Chondrocyte (in vitro differentiated cells): Measurements from ENCODE around the gene CDK14. TPM values are rescaled to one million over a fixed set of nuclear protein-coding genes. Genes with fewer than 3 reads are reported as not detected.
A peak's percentile ranks its signal among the peaks of the same experiment; 100 is the strongest.

Experiments
- DNase-seq: peaks from one replicate; pipeline ENCODE4 v3.0.0; 2021; ENCODE audit warnings: mixed read lengths, low spot score
- H3K27ac Mint-ChIP-seq: one replicate; pipeline ENCODE4 v1.8.0; 2021; ENCODE audit warnings: mild to moderate bottlenecking, moderate library complexity, mixed read lengths; ENCODE audit not compliant: unreplicated experiment
- H3K27me3 Mint-ChIP-seq: 2 replicates; pipeline ENCODE4 v1.8.0; 2021; ENCODE audit warnings: low read depth, mixed read lengths
- H3K36me3 Mint-ChIP-seq: 2 replicates; pipeline ENCODE4 v1.8.0; 2021; ENCODE audit warnings: low read depth, mixed read lengths
- H3K4me1 Mint-ChIP-seq: 2 replicates; pipeline ENCODE4 v1.8.0; 2021; ENCODE audit warnings: low read depth, mild to moderate bottlenecking, mixed read lengths
- H3K4me3 Mint-ChIP-seq: one replicate; pipeline ENCODE4 v1.8.0; 2021; ENCODE audit warnings: mild to moderate bottlenecking, moderate library complexity, mixed read lengths; ENCODE audit not compliant: unreplicated experiment
- H3K9me3 Mint-ChIP-seq: 2 replicates; pipeline ENCODE4 v1.8.0; 2021; ENCODE audit warnings: low read depth, mixed read lengths
- CTCF ChIP-seq: fragments of 200-600 bp; sonication (generic); IDR thresholded peaks from 2 replicates; pipeline ENCODE4 v1.5.0; 2021; ENCODE audit warnings: antibody characterized with exemption, mild to moderate bottlenecking, moderate library complexity
- total RNA-seq: library from RNA; stranded (reverse); gene quantifications from 3 replicates; pipeline ENCODE4 v1.2.1, GENCODE V29; 2021

Gene CDK14
- total RNA-seq, 1 donor from 2014 or later, result 61.4 TPM

- no peak for DNase-seq
- Mint-ChIP-seq H3K27ac (no peak overlapping the region), H3K4me3 (no peak overlapping the region), H3K4me1 (peaks cover 36% of the 10 kb centered on the region), H3K27me3 (no peaks in the 10 kb centered on the region), H3K36me3 (peaks cover 11% of the 10 kb centered on the region), H3K9me3 (peaks cover 13% of the 10 kb centered on the region)
- no peak for TF ChIP-seq CTCF
Measured at GRCh38 chr7:90832726-90833125, 236.6 kb downstream of the CDK14 start.

GRCh38 chr7:90833443-90833842 is 237.3 kb downstream of the CDK14 start:
- Mint-ChIP-seq H3K4me1 (peaks cover 38% of the 10 kb centered on the region), H3K27me3 (no peaks in the 10 kb centered on the region), H3K4me3 (no peak overlapping the region), H3K27ac (peak overlapping the region; percentile 56), H3K36me3 (peaks cover 15% of the 10 kb centered on the region), H3K9me3 (peaks cover 17% of the 10 kb centered on the region)
- TF ChIP-seq CTCF, result no peak
- DNase-seq, result no peak

- TF ChIP-seq CTCF, result no peak
- Mint-ChIP-seq H3K4me3 (no peak overlapping the region), H3K27ac (no peak overlapping the region), H3K27me3 (no peaks in the 10 kb centered on the region), H3K4me1 (peaks cover 43% of the 10 kb centered on the region), H3K9me3 (peaks cover 24% of the 10 kb centered on the region), H3K36me3 (peaks cover 22% of the 10 kb centered on the region)
- DNase-seq, result no peak
Measured at GRCh38 chr7:90834771-90835170, 238.7 kb downstream of the CDK14 start.

GRCh38 chr7:90835861-90836260 is 239.7 kb downstream of the CDK14 start:
- Mint-ChIP-seq H3K4me3 (no peak overlapping the region), H3K27me3 (no peaks in the 10 kb centered on the region), H3K4me1 (peaks cover 53% of the 10 kb centered on the region), H3K9me3 (peaks cover 20% of the 10 kb centered on the region), H3K36me3 (peaks cover 18% of the 10 kb centered on the region), H3K27ac (no peak overlapping the region)
- TF ChIP-seq CTCF, result no peak
- DNase-seq, result no peak

- Mint-ChIP-seq H3K4me3 (no peak overlapping the region), H3K9me3 (peaks cover 20% of the 10 kb centered on the region), H3K27me3 (no peaks in the 10 kb centered on the region), H3K36me3 (peaks cover 16% of the 10 kb centered on the region), H3K4me1 (peaks cover 56% of the 10 kb centered on the region), H3K27ac (no peak overlapping the region)
- TF ChIP-seq CTCF, result no peak
- DNase-seq, result no peak
Measured at GRCh38 chr7:90836937-90837336, 240.8 kb downstream of the CDK14 start.
